GM23248 (cell line): ENCODE measurements around the gene CDC27. TPM values are rescaled to one million over a fixed set of nuclear protein-coding genes. Genes with fewer than 3 reads are reported as not detected.

Source experiments
- DNase-seq: peaks from one replicate; pipeline ENCODE4 v3.0.0-alpha.2; 2015
- H2AFZ ChIP-seq: fragments of 200-600 bp; sonication (generic); 2 replicates; pipeline ENCODE4 v1.6.1; 2016; ENCODE audit warnings: antibody characterized with exemption
- H3F3A ChIP-seq: fragments of 200-600 bp; sonication (generic); 2 replicates; pipeline ENCODE4 v1.6.1; 2016; ENCODE audit warnings: mild to moderate bottlenecking, antibody characterized with exemption, mixed run types; ENCODE audit not compliant: insufficient read depth
- H3K27ac ChIP-seq: fragments of 200-600 bp; sonication (generic); 2 replicates; pipeline ENCODE4 v1.5.1; 2016; ENCODE audit warnings: mild to moderate bottlenecking
- H3K27me3 ChIP-seq: fragments of 200-600 bp; sonication (generic); replicated peaks from 2 replicates; pipeline ENCODE4 v1.6.1; 2016; ENCODE audit warnings: mild to moderate bottlenecking; ENCODE audit not compliant: insufficient read depth
- H3K36me3 ChIP-seq: fragments of 200-600 bp; sonication (generic); 2 replicates; pipeline ENCODE4 v1.6.1; 2016; ENCODE audit warnings: low read depth, mild to moderate bottlenecking
- H3K4me1 ChIP-seq: fragments of 200-600 bp; sonication (generic); 2 replicates; pipeline ENCODE4 v1.6.1; 2016; ENCODE audit warnings: mild to moderate bottlenecking; ENCODE audit not compliant: insufficient read depth
- H3K4me2 ChIP-seq: fragments of 200-600 bp; sonication (generic); one replicate; pipeline ENCODE4 v1.6.1; 2016; ENCODE audit warnings: mild to moderate bottlenecking; ENCODE audit not compliant: unreplicated experiment
- H3K4me3 ChIP-seq: fragments of 200-600 bp; sonication (generic); 2 replicates; pipeline ENCODE4 v1.5.1; 2016; ENCODE audit warnings: mild to moderate bottlenecking
- H3K79me2 ChIP-seq: fragments of 200-600 bp; sonication (generic); 2 replicates; pipeline ENCODE4 v1.6.1; 2016; ENCODE audit warnings: mild to moderate bottlenecking; ENCODE audit not compliant: insufficient read depth
- H3K9ac ChIP-seq: fragments of 200-600 bp; sonication (generic); 2 replicates; pipeline ENCODE4 v1.6.1; 2016; ENCODE audit warnings: mild to moderate bottlenecking
- H3K9me2 ChIP-seq: fragments of 200-600 bp; sonication (generic); 2 replicates; pipeline ENCODE4 v1.6.1; 2016; ENCODE audit warnings: mixed run types, mild to moderate bottlenecking, moderate library complexity; ENCODE audit not compliant: insufficient read depth
- H3K9me3 ChIP-seq: fragments of 200-600 bp; sonication (generic); one replicate; pipeline ENCODE4 v1.6.1; 2017; ENCODE audit warnings: low read depth
- H4K20me1 ChIP-seq: fragments of 200-600 bp; sonication (generic); 2 replicates; pipeline ENCODE4 v1.6.0; 2016; ENCODE audit not compliant: insufficient read depth
- EZH2 ChIP-seq: fragments of 200-600 bp; sonication (generic); IDR thresholded peaks from 2 replicates; pipeline ENCODE4 v1.6.1; 2018; ENCODE audit warnings: antibody characterized with exemption, mild to moderate bottlenecking; ENCODE audit not compliant: insufficient read depth, poor library complexity, severe bottlenecking
- EZH2phosphoT487 ChIP-seq: fragments of 200-600 bp; sonication (generic); IDR thresholded peaks from 2 replicates; pipeline ENCODE4 v1.6.1; 2018; ENCODE audit warnings: antibody characterized with exemption, moderate library complexity, mild to moderate bottlenecking, low read depth; ENCODE audit not compliant: insufficient read depth
- WGBS, 2 experiments: methylation state at CpG; one replicate each; pipeline ENCODE4 v1.1.6; 2015 to 2017; ENCODE audit warnings: low lambda C conversion rate in 2 of 2, low coverage in 1 of 2; ENCODE audit errors: missing lambda C conversion rate in 2 of 2; 5-methylcytosine and 5-hydroxymethylcytosine counted together
- in situ Hi-C: fragments of 300-500 bp; cut with MboI; formaldehyde crosslinking; loops from 2 replicates; pipeline ENCODE4 v1.15.0; 2020
- polyA plus RNA-seq: library from polyadenylated mRNA; unstranded; fragments of >200 nt; fragmentation: Nextera tagmentation; extraction: Ambion mirVana; gene quantifications from 2 replicates; pipeline ENCODE4 v1.2.1, GENCODE V29; 2016
- total RNA-seq: library from RNA; depleted of rRNA; stranded (reverse); fragments of >200 nt; shearing (Covaris generic); gene quantifications from 2 replicates; pipeline ENCODE4 v1.2.3, GENCODE V29; 2014

The CDC27 gene
- total and polyA plus RNA-seq, 2 experiments from 2014 or later: 91.5 to 106 TPM

- 72 to 77% methylated on average over 6 of the region's 6 CpGs for WGBS, 2 experiments
- no peak for TF ChIP-seq EZH2phosphoT487
- no peak for TF ChIP-seq EZH2
- in situ Hi-C loops: no loop called here
- no peak within 1 kb of the TSS for H3K4me2 ChIP-seq
- peaks cover 17% of the 10 kb centered on the region for H3K4me1 ChIP-seq
- H4K20me1 ChIP-seq: no peaks in the 10 kb centered on the region
- H3K9me3 ChIP-seq: no peaks in the 10 kb centered on the region
- no peaks in the 10 kb centered on the region for H3K9me2 ChIP-seq
- no peak within 1 kb of the TSS for H3K9ac ChIP-seq
- H3K27me3 ChIP-seq: no peaks in the 10 kb centered on the region
- DNase-seq: no peak
- H3K4me3 ChIP-seq: no peak within 1 kb of the TSS
- no peak within 1 kb of the TSS for H3K27ac ChIP-seq
- no peaks in the 10 kb centered on the region for H3K79me2 ChIP-seq
- no peaks in the 10 kb centered on the region for H3K36me3 ChIP-seq
- H3F3A ChIP-seq: peaks cover 18% of the 10 kb centered on the region
- H2AFZ ChIP-seq: no peak within 1 kb of the TSS
These were observed 19.8 kb upstream of the CDC27 start, which contains the start of gene MYL4 for GRCh38 chr17:47208744-47209488. Gene MYL4, plus strand, starts transcription at chr17:47209348. Its CDS starts 75 bp downstream, at chr17:47209423.

DNA sequence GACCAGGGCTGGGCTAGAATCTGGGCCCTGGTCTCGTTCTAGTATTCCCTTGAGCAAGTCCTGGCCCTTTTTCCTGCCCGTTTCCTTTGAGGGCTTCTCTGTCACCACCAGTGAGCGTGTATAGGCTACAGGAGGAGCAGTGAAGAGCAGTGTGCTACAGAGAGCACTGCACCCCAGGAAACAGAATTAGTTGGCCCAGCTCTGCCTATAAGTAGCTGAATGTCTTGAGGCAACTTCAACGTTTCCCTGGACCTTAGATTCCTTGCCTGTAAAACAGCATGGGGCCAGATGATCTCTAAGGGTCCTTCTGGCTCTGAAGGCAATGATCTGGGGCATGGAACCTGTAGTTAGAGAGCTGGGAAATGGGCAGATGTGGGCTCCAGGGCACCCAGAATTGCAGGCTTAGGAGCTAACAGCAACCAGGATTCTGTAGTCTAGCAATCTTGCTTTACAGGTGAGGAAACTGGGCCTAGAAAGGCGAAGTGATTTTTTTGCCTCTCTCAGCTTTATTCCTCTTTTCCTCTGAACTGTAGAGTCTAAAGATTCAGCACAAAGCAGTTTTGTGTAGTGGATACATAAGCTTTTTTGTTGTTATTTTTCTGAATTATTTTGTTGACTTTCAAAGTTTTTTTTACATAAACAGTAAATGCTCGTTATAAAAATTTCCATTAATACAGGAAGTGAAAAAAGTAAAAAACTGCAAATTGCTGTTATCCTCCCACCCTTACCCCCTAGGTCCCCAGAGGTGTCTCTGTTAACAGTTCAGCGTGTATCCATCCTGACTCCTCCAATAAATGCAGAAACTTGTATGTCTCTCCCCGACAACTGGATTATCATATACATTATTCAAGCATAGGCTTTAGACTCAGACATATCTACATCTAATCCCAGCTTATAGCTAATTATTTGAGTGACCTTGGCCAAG, 18.3 kb upstream of the CDC27 start:
- Histone ChIP-seq H3K4me1 (peaks cover 21% of the 10 kb centered on the region), H3K36me3 (no peaks in the 10 kb centered on the region), H3K9me3 (no peaks in the 10 kb centered on the region), H3F3A (peaks cover 23% of the 10 kb centered on the region), H3K9me2 (no peaks in the 10 kb centered on the region), H4K20me1 (no peaks in the 10 kb centered on the region), H2AFZ (no peak overlapping the region), H3K27ac (no peak overlapping the region), H3K4me2 (no peak overlapping the region), H3K79me2 (no peaks in the 10 kb centered on the region), H3K27me3 (no peaks in the 10 kb centered on the region), H3K4me3 (no peak overlapping the region), H3K9ac (no peak overlapping the region)
- TF ChIP-seq EZH2phosphoT487: no peak
- no peak for DNase-seq
- 92 to 95% methylated on average over 8 of the region's 8 CpGs for WGBS, 2 experiments
- in situ Hi-C loops: no loop called here

- H3K4me1 ChIP-seq: peaks cover 21% of the 10 kb centered on the region
- no peak for TF ChIP-seq EZH2phosphoT487
- no peak for TF ChIP-seq EZH2
- H3K79me2 ChIP-seq: no peaks in the 10 kb centered on the region
- H4K20me1 ChIP-seq: no peaks in the 10 kb centered on the region
- H3F3A ChIP-seq: peaks cover 23% of the 10 kb centered on the region
- peak; percentile 65 for DNase-seq
- H3K9me2 ChIP-seq: no peaks in the 10 kb centered on the region
- H3K4me3 ChIP-seq: no peak overlapping the region
- H3K27ac ChIP-seq: peak overlapping the region; percentile 47
- WGBS, 2 experiments: 49 to 55% methylated on average over 9 of the region's 9 CpGs
- in situ Hi-C loops: no loop called here
- H3K9me3 ChIP-seq: no peaks in the 10 kb centered on the region
- H3K9ac ChIP-seq: no peak overlapping the region
- peak overlapping the region; percentile 36; the same call in 1 of the 2 replicates for H2AFZ ChIP-seq
- H3K36me3 ChIP-seq: no peaks in the 10 kb centered on the region
- no peaks in the 10 kb centered on the region for H3K27me3 ChIP-seq
- peak overlapping the region; percentile 36 for H3K4me2 ChIP-seq
These were observed 16.4 kb upstream of the CDC27 start for GRCh38 chr17:47205419-47205963.

- peak overlapping the region; percentile 47 for H3K27ac ChIP-seq
- DNase-seq: peak; percentile 74
- H3K9ac ChIP-seq: no peak overlapping the region; the same call in 1 of the 2 replicates
- H4K20me1 ChIP-seq: no peaks in the 10 kb centered on the region
- TF ChIP-seq EZH2: no peak
- no peak for TF ChIP-seq EZH2phosphoT487
- H3K4me2 ChIP-seq: peak overlapping the region; percentile 36
- no peak overlapping the region for H3K4me3 ChIP-seq
- H2AFZ ChIP-seq: peak overlapping the region; percentile 36; the same call in 1 of the 2 replicates
- H3K79me2 ChIP-seq: no peaks in the 10 kb centered on the region
- H3K27me3 ChIP-seq: no peaks in the 10 kb centered on the region
- in situ Hi-C loops: no loop called here
- H3K36me3 ChIP-seq: no peaks in the 10 kb centered on the region
- H3K4me1 ChIP-seq: peaks cover 21% of the 10 kb centered on the region
- H3F3A ChIP-seq: peaks cover 23% of the 10 kb centered on the region
- no peaks in the 10 kb centered on the region for H3K9me2 ChIP-seq
- H3K9me3 ChIP-seq: no peaks in the 10 kb centered on the region
- WGBS, 2 experiments: 7 to 9% methylated on average over 6 of the region's 6 CpGs
These were observed 15.8 kb upstream of the CDC27 start for GRCh38 chr17:47204722-47205418.
